Stimulated activated CD8-positive, alpha-beta memory T cell treated with anti-CD3 and anti-CD28 coated beads, Interleukin-15, amount 100 ng/mL, for 1 hour (primary cell): ENCODE data around the gene GLS2.
"Not testable (repeated sequence)": the region's sequence is repeated elsewhere in the genome, so short reads cannot be mapped to it uniquely, and the experiment has no call there.

Experiments used
- DNase-seq: peaks from one replicate; pipeline ENCODE4 v3.0.0-alpha.2; 2020; ENCODE audit warnings: low read depth

Gene GLS2

GRCh38 chr12:56448860-56449621 is 38.9 kb downstream of the GLS2 start, which contains the start of gene TIMELESS:
TSS of gene TIMELESS (minus strand) at chr12:56449426. CDS start at chr12:56434170, 15,256 bp downstream.
- peak; percentile 64 for DNase-seq

GRCh38 chr12:56443208-56443607 is 44.8 kb downstream of the GLS2 start:
- not testable (repeated sequence) for DNase-seq

GRCh38 chr12:56437430-56438176 is 50.4 kb downstream of the GLS2 start:
- DNase-seq, result no peak

- DNase-seq, result no peak
These were observed 53.1 kb downstream of the GLS2 start for GRCh38 chr12:56434828-56435227.

GRCh38 chr12:56431850-56432249 is 56.1 kb downstream of the GLS2 start:
- no peak for DNase-seq

GRCh38 chr12:56431288-56431687 is 56.7 kb downstream of the GLS2 start:
- no peak for DNase-seq

- no peak for DNase-seq
These were observed 62.0 kb downstream of the GLS2 start for GRCh38 chr12:56425940-56426438.

- DNase-seq, result no peak
These were observed 62.8 kb downstream of the GLS2 start for GRCh38 chr12:56425193-56425592.
